Natural killer cell (primary cell): ENCODE measurements around the gene ACCS. TPM values are rescaled to one million over a fixed set of nuclear protein-coding genes. Genes with fewer than 3 reads are reported as not detected.

ENCODE experiments used
- ATAC-seq, 3 donors: fragments of 150-1000 bp in 2 of 3; fragments of 200-7000 bp in 1 of 3; cut with Tn5 transposase; 1 replicate in 1 of 3; 2 replicates in 2 of 3; pipeline ENCODE4 v1.10.0; 2021; ENCODE audit warnings: mild to moderate bottlenecking in 2 of 3, moderate library complexity in 2 of 3
- DNase-seq, 2 donors: peaks; one replicate each; pipeline versions ENCODE4 v3.0.0 to v3.0.0-alpha.2; 2013 to 2021; ENCODE audit warnings: mixed read lengths in 1 of 2
- H3K27ac ChIP-seq: one replicate; pipeline ENCODE4 v1.5.1; 2013; ENCODE audit warnings: mild to moderate bottlenecking, low read length
- H3K27me3 ChIP-seq: one replicate; pipeline ENCODE4 v1.6.1; 2013; ENCODE audit warnings: low read length; ENCODE audit not compliant: control insufficient read depth, insufficient read depth
- H3K36me3 ChIP-seq: one replicate; pipeline ENCODE4 v1.6.1; 2013; ENCODE audit warnings: low read length; ENCODE audit not compliant: control insufficient read depth, insufficient read depth
- H3K4me1 ChIP-seq: one replicate; pipeline ENCODE4 v1.6.1; 2013; ENCODE audit warnings: low read length; ENCODE audit not compliant: control insufficient read depth, insufficient read depth
- H3K4me3 ChIP-seq: one replicate; pipeline ENCODE4 v1.5.1; 2013; ENCODE audit warnings: low read length
- H3K9me3 ChIP-seq: one replicate; pipeline ENCODE4 v1.6.1; 2013; ENCODE audit warnings: low read length; ENCODE audit not compliant: control insufficient read depth, insufficient read depth
- H3K27ac Mint-ChIP-seq, 2 donors: one replicate each; pipeline ENCODE4 v1.8.0; 2022; ENCODE audit warnings: mild to moderate bottlenecking in 2 of 2, mixed read lengths in 2 of 2, moderate library complexity in 1 of 2
- H3K27me3 Mint-ChIP-seq, 2 donors: one replicate each; pipeline ENCODE4 v1.8.0; 2022; ENCODE audit warnings: low read depth in 2 of 2, mixed read lengths in 2 of 2
- H3K36me3 Mint-ChIP-seq: one replicate; pipeline ENCODE4 v1.8.0; 2022; ENCODE audit warnings: mixed read lengths
- H3K4me1 Mint-ChIP-seq, 2 donors: one replicate each; pipeline ENCODE4 v1.8.0; 2022; ENCODE audit warnings: mixed read lengths in 2 of 2
- H3K4me3 Mint-ChIP-seq: one replicate; pipeline ENCODE4 v1.8.0; 2022; ENCODE audit warnings: mild to moderate bottlenecking, moderate library complexity, mixed read lengths
- H3K9me3 Mint-ChIP-seq, 2 donors: one replicate each; pipeline ENCODE4 v1.8.0; 2022; ENCODE audit warnings: mixed read lengths in 2 of 2
- WGBS: methylation state at CpG from one replicate; pipeline ENCODE4 v1.1.7; 2013; ENCODE audit warnings: missing lambda C conversion rate; ENCODE audit not compliant: insufficient coverage; 5-methylcytosine and 5-hydroxymethylcytosine counted together
- intact Hi-C: fragments of 100-400 bp; cut with micrococcal nuclease; formaldehyde crosslinking; loops from one replicate; pipeline ENCODE4 v1.14.2; 2022
- total RNA-seq, 4 donors: library from RNA; stranded (reverse); fragments of 120-200 nt in 1 of 4; gene quantifications; one replicate each; pipeline versions ENCODE4 v1.2.3 to v1.2.4, GENCODE V29; 2013 to 2022
- TF ChIP-seq, protein P1 (sequence below): fragments of 200-600 bp; IDR thresholded peaks from one replicate; pipeline ENCODE4 v1.8.0; 2022; ENCODE audit warnings: antibody characterized with exemption

ACCS gene
- total RNA-seq, 3 donors from 2014 or later (not counting 1 experiment from before 2014, with no cell fraction given): 16.3 to 32.1 (median 31.9) TPM

- peaks cover 17% of the 10 kb centered on the region for H3K4me1 ChIP-seq
- H3K9me3 Mint-ChIP-seq: no peaks in the 10 kb centered on the region
- no peak overlapping the region for H3K27ac Mint-ChIP-seq
- peak overlapping the region; percentile 67 for H3K4me3 Mint-ChIP-seq
- intact Hi-C loops: loop anchor here (2.0 kb wide), 1 partner anchor 31 kb away; the partner anchor contains the start of gene ACCS
- H3K27me3 Mint-ChIP-seq: no peaks in the 10 kb centered on the region
- H3K4me3 ChIP-seq: no peak overlapping the region
- ATAC-seq: no peak
- WGBS: 100% methylated on average over 1 of the region's 2 CpGs
- no peak for DNase-seq
- no peaks in the 10 kb centered on the region for H3K27me3 ChIP-seq
- peaks cover 42 to 67% of the 10 kb centered on the region in 2 donors for H3K4me1 Mint-ChIP-seq
- TF ChIP-seq, protein P1, sequence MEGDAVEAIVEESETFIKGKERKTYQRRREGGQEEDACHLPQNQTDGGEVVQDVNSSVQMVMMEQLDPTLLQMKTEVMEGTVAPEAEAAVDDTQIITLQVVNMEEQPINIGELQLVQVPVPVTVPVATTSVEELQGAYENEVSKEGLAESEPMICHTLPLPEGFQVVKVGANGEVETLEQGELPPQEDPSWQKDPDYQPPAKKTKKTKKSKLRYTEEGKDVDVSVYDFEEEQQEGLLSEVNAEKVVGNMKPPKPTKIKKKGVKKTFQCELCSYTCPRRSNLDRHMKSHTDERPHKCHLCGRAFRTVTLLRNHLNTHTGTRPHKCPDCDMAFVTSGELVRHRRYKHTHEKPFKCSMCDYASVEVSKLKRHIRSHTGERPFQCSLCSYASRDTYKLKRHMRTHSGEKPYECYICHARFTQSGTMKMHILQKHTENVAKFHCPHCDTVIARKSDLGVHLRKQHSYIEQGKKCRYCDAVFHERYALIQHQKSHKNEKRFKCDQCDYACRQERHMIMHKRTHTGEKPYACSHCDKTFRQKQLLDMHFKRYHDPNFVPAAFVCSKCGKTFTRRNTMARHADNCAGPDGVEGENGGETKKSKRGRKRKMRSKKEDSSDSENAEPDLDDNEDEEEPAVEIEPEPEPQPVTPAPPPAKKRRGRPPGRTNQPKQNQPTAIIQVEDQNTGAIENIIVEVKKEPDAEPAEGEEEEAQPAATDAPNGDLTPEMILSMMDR: no peak
- no peaks in the 10 kb centered on the region for H3K9me3 ChIP-seq
- no peaks in the 10 kb centered on the region for H3K36me3 Mint-ChIP-seq
- no peaks in the 10 kb centered on the region for H3K36me3 ChIP-seq
- no peak overlapping the region for H3K27ac ChIP-seq
Measured at GRCh38 chr11:44097821-44098220, 31.8 kb downstream of the ACCS start.

DNA sequence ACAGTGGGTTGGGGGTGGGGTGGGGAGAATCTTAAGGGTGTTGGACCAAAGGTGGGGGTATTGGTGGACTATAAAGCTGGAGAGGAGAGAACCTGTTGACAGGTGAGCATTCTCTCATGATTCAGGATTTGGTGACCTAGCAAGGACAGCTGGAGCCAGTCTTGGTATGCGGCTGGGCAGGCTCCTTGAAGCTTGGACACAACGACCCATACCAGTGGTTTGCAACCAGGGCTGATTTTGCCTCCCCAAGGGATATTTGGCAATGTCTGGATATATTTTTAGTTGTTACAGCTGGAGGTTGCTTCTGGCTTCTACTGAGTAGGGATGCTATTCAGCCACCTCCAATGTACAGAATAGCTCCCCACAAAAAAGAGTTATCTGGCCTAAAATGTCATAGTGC, 35.0 kb downstream of the ACCS start:
- Histone ChIP-seq H3K27ac (no peak overlapping the region), H3K4me3 (no peak overlapping the region), H3K36me3 (no peaks in the 10 kb centered on the region), H3K9me3 (no peaks in the 10 kb centered on the region), H3K27me3 (no peaks in the 10 kb centered on the region), H3K4me1 (peaks cover 8% of the 10 kb centered on the region)
- Mint-ChIP-seq H3K36me3 (no peaks in the 10 kb centered on the region), H3K4me1 (peaks cover 30 to 62% of the 10 kb centered on the region in 2 donors), H3K27me3 (no peaks in the 10 kb centered on the region), H3K27ac (no peak overlapping the region), H3K4me3 (no peak overlapping the region), H3K9me3 (no peaks in the 10 kb centered on the region)
- DNase-seq (no peak), ATAC-seq (no peak)
- intact Hi-C loops: no loop called here
- 91% methylated on average over 2 of the region's 2 CpGs for WGBS
- TF ChIP-seq, protein P1: no peak

GRCh38 chr11:44104481-44105294, 38.6 kb downstream of the ACCS start:
- H3K4me1 Mint-ChIP-seq: peaks cover 25 to 36% of the 10 kb centered on the region in 2 donors
- no peaks in the 10 kb centered on the region for H3K9me3 Mint-ChIP-seq
- Histone ChIP-seq H3K27me3 (no peaks in the 10 kb centered on the region), H3K4me3 (no peak overlapping the region), H3K27ac (no peak overlapping the region), H3K4me1 (no peaks in the 10 kb centered on the region), H3K36me3 (peaks cover 16% of the 10 kb centered on the region), H3K9me3 (no peaks in the 10 kb centered on the region)
- no peak for ATAC-seq
- H3K27ac Mint-ChIP-seq: no peak overlapping the region
- H3K4me3 Mint-ChIP-seq: no peak overlapping the region
- intact Hi-C loops: no loop called here
- 80% methylated on average over 4 of the region's 5 CpGs for WGBS
- TF ChIP-seq, protein P1: no peak
- no peak for DNase-seq
- no peaks in the 10 kb centered on the region for H3K36me3 Mint-ChIP-seq
- H3K27me3 Mint-ChIP-seq: no peaks in the 10 kb centered on the region
